ENCODE data around the gene SLC9A6. TPM values are rescaled to one million over a fixed set of nuclear protein-coding genes. Genes with fewer than 3 reads are reported as not detected.

Gene SLC9A6
- total and polyA plus RNA-seq, 2 experiments from 2014 or later: 11.8 to 13.2 TPM

- Histone ChIP-seq H3K27ac (no peak overlapping the region), H3K9me3 (ENCODE audit: low read depth) (no peaks in the 10 kb centered on the region), H3K36me3 (peaks cover 3% of the 10 kb centered on the region), H3K4me1 (ENCODE audit: low read depth) (no peaks in the 10 kb centered on the region), H3K27me3 (no peaks in the 10 kb centered on the region), H3K4me3 (no peak overlapping the region)
- TF ChIP-seq CTCF (IDR thresholded peaks at IDR 0.05; ENCODE audit: low read depth, low read length): no peak
- DNase-seq (ENCODE audit: low read depth in 1 of 2, low spot score in 1 of 2): no peak
These were observed 59.8 kb downstream of the SLC9A6 start for GRCh38 chrX:136045008-136045407.

GRCh38 chrX:136046295-136047015 lies 61.2 kb downstream of the SLC9A6 start:
- H3K27ac ChIP-seq: no peak overlapping the region
- DNase-seq (ENCODE audit: low read depth in 1 of 2, low spot score in 1 of 2): peak in 1 of 2 donors; percentile 16
- no peak for TF ChIP-seq CTCF (IDR thresholded peaks at IDR 0.05; ENCODE audit: low read depth, low read length)
- H3K9me3 ChIP-seq (ENCODE audit: low read depth): no peaks in the 10 kb centered on the region
- H3K36me3 ChIP-seq: peaks cover 3% of the 10 kb centered on the region
- H3K27me3 ChIP-seq: no peaks in the 10 kb centered on the region
- no peaks in the 10 kb centered on the region for H3K4me1 ChIP-seq (ENCODE audit: low read depth)
- no peak overlapping the region for H3K4me3 ChIP-seq

- peaks cover 3% of the 10 kb centered on the region for H3K36me3 ChIP-seq
- no peak overlapping the region for H3K4me3 ChIP-seq
- no peaks in the 10 kb centered on the region for H3K4me1 ChIP-seq (ENCODE audit: low read depth)
- no peak for DNase-seq (ENCODE audit: low read depth in 1 of 2, low spot score in 1 of 2)
- no peaks in the 10 kb centered on the region for H3K9me3 ChIP-seq (ENCODE audit: low read depth)
- H3K27me3 ChIP-seq: no peaks in the 10 kb centered on the region
- TF ChIP-seq CTCF (IDR thresholded peaks at IDR 0.05; ENCODE audit: low read depth, low read length): no peak
- H3K27ac ChIP-seq: no peak overlapping the region
These were observed 61.9 kb downstream of the SLC9A6 start for GRCh38 chrX:136047016-136047642.

- Histone ChIP-seq H3K36me3 (peaks cover 3% of the 10 kb centered on the region), H3K4me3 (no peak overlapping the region), H3K4me1 (ENCODE audit: low read depth) (no peaks in the 10 kb centered on the region), H3K9me3 (ENCODE audit: low read depth) (no peaks in the 10 kb centered on the region), H3K27me3 (no peaks in the 10 kb centered on the region), H3K27ac (no peak overlapping the region)
- DNase-seq (ENCODE audit: low read depth in 1 of 2, low spot score in 1 of 2): no peak
- TF ChIP-seq CTCF (IDR thresholded peaks at IDR 0.05; ENCODE audit: low read depth, low read length): no peak
These were observed 62.7 kb downstream of the SLC9A6 start for GRCh38 chrX:136047969-136048368.

GRCh38 chrX:136048446-136048845 lies 63.2 kb downstream of the SLC9A6 start:
- H3K27ac ChIP-seq: no peak overlapping the region
- no peaks in the 10 kb centered on the region for H3K4me1 ChIP-seq (ENCODE audit: low read depth)

More at GRCh38 chrX:136048446-136048845, 63.2 kb downstream of the SLC9A6 start:
- Histone ChIP-seq H3K36me3 (peaks cover 2% of the 10 kb centered on the region), H3K9me3 (ENCODE audit: low read depth) (no peaks in the 10 kb centered on the region), H3K4me3 (no peak overlapping the region), H3K27me3 (no peaks in the 10 kb centered on the region)
- DNase-seq (ENCODE audit: low read depth in 1 of 2, low spot score in 1 of 2): peak in 1 of 2 donors; percentile 14
- no peak for TF ChIP-seq CTCF (IDR thresholded peaks at IDR 0.05; ENCODE audit: low read depth, low read length)

Data from cardiac muscle cell (in vitro differentiated cells and primary cell).